ENCODE results near the gene SQSTM1.

The SQSTM1 gene

GRCh38 chr5:179800071-179800695, 20.5 kb upstream of the SQSTM1 start:
- ChIA-PET CTCF (interaction anchor here (1.0 to 1.2 kb wide), 2 partner anchors 11 to 13 kb away, joined by 3 to 4 read pairs; no protein-coding TSS in a partner anchor), POLR2A (no interaction called here)
- DNase-seq (ENCODE audit: extremely low spot score): no peak
- TF ChIP-seq, protein P1, sequence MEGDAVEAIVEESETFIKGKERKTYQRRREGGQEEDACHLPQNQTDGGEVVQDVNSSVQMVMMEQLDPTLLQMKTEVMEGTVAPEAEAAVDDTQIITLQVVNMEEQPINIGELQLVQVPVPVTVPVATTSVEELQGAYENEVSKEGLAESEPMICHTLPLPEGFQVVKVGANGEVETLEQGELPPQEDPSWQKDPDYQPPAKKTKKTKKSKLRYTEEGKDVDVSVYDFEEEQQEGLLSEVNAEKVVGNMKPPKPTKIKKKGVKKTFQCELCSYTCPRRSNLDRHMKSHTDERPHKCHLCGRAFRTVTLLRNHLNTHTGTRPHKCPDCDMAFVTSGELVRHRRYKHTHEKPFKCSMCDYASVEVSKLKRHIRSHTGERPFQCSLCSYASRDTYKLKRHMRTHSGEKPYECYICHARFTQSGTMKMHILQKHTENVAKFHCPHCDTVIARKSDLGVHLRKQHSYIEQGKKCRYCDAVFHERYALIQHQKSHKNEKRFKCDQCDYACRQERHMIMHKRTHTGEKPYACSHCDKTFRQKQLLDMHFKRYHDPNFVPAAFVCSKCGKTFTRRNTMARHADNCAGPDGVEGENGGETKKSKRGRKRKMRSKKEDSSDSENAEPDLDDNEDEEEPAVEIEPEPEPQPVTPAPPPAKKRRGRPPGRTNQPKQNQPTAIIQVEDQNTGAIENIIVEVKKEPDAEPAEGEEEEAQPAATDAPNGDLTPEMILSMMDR (IDR thresholded peaks at IDR 0.05; ENCODE audit: control extremely low read depth, extremely low read depth, low read depth, missing control alignments): no peak

DNA sequence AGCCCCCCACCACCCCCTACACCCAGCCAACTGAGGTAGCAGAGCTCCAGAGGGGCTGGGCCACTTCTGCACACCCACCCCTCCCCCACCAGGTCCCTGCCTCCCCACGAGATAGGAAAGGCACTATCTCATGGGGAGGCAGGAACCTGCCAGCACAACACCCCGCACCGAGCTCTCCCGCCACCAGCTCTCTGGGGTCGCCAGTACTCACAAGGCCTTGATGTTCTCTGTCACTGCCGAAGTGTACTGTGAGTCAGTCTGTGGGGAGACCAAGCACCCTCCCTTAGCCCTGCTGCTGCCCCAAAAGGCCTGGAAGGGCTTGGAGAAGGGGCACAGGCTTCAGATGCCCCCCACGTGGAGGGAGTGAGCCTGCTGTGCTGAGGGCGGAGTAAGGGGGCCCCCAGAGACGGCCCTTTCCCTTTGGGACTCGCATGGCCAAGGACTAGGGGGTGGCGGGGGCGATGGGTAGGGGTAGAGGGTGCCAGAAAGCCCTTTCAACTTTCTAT, 20.0 kb upstream of the SQSTM1 start:
- TF ChIP-seq, protein P1 (IDR thresholded peaks at IDR 0.05; ENCODE audit: control extremely low read depth, extremely low read depth, low read depth, missing control alignments): no peak
- ChIA-PET CTCF (interaction anchor here (1.0 to 3.2 kb wide), 6 partner anchors 13 to 515 kb away, joined by 3 to 20 read pairs (median 6); partner anchors contain the start of gene MRNIP), POLR2A (no interaction called here)
- DNase-seq (ENCODE audit: extremely low spot score): no peak

DNA sequence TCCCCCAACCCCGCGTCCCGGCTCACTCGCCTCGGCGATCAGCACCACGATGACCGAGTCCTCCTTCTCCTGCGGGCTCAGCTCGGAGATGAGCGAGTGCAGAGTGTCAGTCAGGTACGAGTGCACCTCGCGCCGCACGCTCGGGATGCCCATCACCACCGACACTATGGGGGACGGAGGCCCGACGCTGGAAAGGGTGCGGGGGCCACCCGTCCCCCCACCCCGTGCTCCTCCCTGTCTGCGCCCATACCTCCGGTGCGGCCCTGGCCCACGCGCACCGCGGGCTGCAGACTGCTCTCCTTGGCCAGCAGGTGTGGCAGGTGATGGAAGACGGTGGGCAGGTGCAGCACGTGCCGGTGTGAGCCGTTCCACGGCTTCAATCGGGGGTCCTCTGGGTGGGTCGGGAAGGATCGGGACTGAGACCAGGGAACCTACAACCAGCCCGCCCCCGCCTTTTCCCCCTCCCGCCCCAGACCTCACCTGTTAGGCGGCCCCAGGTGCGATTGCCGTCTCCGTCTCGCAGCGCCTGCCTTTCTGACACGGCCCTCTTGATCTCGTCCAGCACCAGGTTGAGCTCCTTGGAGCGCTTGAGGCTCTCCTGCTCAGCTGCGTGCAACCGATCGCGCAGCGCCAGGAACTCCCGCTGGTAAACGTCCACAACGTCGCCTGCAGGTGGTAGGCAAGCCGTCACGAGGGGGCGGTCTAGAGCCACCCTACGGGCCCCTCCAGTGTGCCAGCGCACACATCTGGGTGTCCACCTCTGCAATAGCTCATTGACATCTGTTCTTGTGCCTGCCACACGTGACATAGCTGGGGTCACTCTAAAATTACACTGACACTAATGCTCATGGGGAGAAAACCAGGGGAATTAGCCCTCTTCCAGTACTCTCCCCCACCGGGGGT, 19.1 kb upstream of the SQSTM1 start:
- CTCF ChIA-PET: interaction anchor here (0.6 to 3.5 kb wide), 41 partner anchors 8 to 515 kb away, joined by 3 to 20 read pairs (median 4); partner anchors contain the start of genes LTC4S, MRNIP and SQSTM1
- DNase-seq (ENCODE audit: extremely low spot score): peak; percentile 80
- TF ChIP-seq, protein P1 (IDR thresholded peaks at IDR 0.05; ENCODE audit: control extremely low read depth, extremely low read depth, low read depth, missing control alignments): peak; percentile 73
- POLR2A ChIA-PET: interaction anchor here (0.8 to 1.0 kb wide), 3 partner anchors 19 to 186 kb away, joined by 3 to 8 read pairs (median 3); partner anchors contain the start of gene SQSTM1

- POLR2A ChIA-PET: interaction anchor here (0.8 to 1.0 kb wide), 3 partner anchors 18 to 187 kb away, joined by 3 to 8 read pairs (median 3); partner anchors contain the start of gene SQSTM1
- no peak for DNase-seq (ENCODE audit: extremely low spot score)
- CTCF ChIA-PET: interaction anchor here (0.6 to 3.5 kb wide), 39 partner anchors 9 to 214 kb away, joined by 3 to 20 read pairs (median 4); partner anchors contain the start of genes LTC4S, MRNIP and SQSTM1
- TF ChIP-seq, protein P1 (IDR thresholded peaks at IDR 0.05; ENCODE audit: control extremely low read depth, extremely low read depth, low read depth, missing control alignments): no peak
Observed at GRCh38 chr5:179802207-179802883, 18.4 kb upstream of the SQSTM1 start.

DNA sequence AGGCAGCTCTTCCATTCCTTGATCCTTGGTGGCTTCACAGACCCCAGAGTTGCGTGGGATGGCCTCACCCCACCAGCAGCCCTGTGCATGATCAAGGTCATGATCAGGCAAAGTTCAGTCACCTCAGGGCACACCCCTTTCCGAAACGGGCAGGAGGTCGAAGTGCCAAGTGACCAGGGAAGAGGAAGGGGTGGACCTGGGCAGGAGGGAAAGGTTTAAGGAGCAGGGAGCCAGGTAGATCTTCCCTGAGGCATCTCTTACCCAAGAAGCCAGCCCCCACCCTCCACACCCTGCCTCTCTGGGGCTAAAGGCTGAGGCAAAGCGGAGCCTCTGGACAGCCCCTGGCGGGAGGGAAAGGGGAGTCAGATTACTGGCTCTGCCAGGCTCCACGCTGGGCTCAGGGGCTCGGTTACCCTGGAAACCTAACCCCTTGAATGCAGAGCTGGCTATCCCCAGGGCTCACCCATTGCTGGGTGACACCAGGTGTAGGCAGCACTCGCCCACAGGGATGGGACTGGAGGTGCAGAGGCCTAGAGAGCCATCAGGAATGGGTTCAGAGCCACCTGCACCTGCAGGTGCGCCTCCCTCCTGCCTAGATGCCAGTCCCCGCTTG, 17.6 kb upstream of the SQSTM1 start:
- DNase-seq (ENCODE audit: extremely low spot score): no peak
- TF ChIP-seq, protein P1 (IDR thresholded peaks at IDR 0.05; ENCODE audit: control extremely low read depth, extremely low read depth, low read depth, missing control alignments): no peak
- POLR2A ChIA-PET: interaction anchor here (0.9 to 1.3 kb wide), 2 partner anchors 17 to 180 kb away, joined by 4 read pairs; partner anchors contain the start of genes HNRNPH1 and SQSTM1
- CTCF ChIA-PET: interaction anchor here (1.1 to 3.5 kb wide), 21 partner anchors 11 to 513 kb away, joined by 3 to 20 read pairs (median 6); no protein-coding TSS in a partner anchor
